Stimulated activated CD8-positive, alpha-beta memory T cell treated with anti-CD3 and anti-CD28 coated beads, Interleukin-7, amount 100 ng/mL, for 1 hour (primary cell): ENCODE results near the gene PTPRO.
"Not testable (repeated sequence)": the region's sequence is repeated elsewhere in the genome, so short reads cannot be mapped to it uniquely, and the experiment has no call there.

Experiments used
- DNase-seq, 2 donors: peaks; one replicate each; pipeline ENCODE4 v3.0.0-alpha.2; 2020; ENCODE audit warnings: low read depth in 2 of 2

PTPRO gene

DNA sequence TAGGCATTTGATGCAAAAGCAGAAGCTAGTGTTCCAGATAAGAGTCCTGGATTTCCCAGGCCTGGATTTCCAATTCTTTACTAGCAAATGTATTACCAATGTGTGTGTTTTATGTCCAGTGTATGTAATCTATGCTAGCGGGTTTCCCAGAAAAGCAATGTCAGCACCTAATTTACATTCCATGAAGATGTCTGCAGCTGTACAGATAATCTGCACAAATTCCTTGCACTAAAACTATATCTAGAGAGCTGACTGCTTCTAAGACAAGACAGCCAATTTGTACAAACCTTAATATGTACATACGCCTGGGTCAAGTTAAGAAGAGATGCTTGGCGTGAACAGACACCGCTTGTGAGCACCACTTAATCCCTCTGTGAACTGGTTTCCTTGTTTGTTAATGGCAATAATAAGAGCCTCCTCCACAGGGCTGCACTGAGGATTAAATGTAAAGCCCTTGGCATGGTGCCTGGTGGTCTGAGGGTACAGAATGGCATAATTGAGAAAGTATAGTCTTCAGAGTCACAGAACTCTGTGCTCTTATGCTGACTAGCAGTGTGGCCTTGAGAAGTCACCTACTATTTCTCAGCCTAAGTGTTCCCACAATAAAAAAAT lies 281.3 kb downstream of the PTPRO start:
- no peak for DNase-seq

- no peak for DNase-seq
Measured at GRCh38 chr12:15605881-15606590, 283.7 kb downstream of the PTPRO start.

- DNase-seq, result no peak
Measured at GRCh38 chr12:15608406-15608805, 286.1 kb downstream of the PTPRO start.

GRCh38 chr12:15608941-15609340 lies 286.6 kb downstream of the PTPRO start:
- no peak for DNase-seq

GRCh38 chr12:15613981-15614380 lies 291.7 kb downstream of the PTPRO start:
- no peak for DNase-seq

DNA sequence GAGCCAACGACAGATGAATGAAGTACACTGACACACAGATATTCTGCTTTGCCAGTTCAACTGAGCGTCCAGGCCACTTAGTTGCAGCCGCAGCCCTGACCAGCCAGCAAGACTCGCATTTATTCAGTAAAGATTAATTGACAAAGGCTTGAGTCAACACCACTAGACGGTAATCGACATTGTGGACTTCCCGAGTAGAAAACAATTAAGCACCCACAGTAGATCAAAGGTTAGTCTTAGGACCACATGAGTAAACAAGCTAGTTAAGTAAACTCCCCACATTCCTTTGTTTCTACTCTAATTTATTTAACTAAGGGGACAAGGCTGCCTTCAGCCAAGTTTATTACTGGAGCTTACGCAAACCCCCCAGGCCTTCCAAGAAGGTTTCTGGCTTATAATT lies 294.2 kb downstream of the PTPRO start:
- not testable (repeated sequence) for DNase-seq

DNA sequence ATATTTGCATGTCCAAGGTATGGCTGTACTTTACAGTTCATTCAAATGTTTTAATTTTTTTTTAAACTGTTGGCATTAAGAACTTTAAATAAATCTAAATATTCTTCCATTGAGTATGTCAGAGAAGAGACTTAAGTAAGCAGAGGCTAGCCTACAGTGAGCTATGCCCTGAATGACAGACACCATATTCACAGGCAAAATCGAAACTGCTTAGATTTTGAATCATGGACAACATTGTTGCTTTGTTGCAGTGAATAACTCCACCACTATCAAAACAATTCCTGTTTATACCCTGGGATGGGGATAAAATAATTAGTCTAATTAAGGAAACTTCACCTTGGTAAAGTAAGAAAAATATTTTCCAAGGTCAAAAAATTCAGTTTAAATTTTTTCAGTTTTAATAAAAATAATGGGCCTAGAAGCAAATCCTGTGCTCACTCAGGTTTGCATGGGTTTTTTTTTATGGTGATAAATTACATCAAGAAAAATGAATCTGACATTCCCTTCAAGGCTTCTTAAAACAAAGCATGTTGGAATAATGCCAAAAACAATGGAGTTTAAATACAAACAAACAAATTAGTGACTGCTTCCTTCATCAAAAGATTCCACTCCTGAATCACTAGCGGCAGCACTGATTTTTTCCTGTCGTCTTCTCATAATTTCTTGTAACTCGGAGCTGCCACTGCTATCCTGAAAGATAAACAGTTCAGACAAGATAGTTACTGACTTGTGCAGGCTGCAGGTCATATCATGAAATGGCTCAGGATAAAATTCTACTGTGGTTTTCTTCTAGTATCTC lies 298.6 kb downstream of the PTPRO start:
- no peak for DNase-seq

DNA sequence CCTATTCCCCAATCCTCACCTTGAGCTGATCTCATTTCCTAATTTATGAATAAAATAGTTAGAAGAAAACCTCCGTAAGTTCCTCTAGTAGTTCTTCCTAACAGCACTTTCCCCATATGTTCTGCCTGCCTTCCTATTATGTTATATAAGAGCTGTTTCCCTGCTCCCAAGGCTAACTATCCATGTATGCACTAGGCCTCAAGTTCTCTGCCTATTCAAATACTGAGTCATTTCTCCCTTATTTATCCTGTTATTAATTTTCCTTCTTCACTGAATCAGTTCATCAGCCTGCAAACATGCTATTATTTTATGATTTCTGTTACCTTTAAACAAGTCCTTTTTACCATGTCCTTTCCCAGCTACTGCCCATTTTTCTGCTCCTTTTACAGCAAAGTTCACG lies 302.8 kb downstream of the PTPRO start:
- DNase-seq, result no peak

GRCh38 chr12:15627995-15628945 lies 306.0 kb downstream of the PTPRO start:
- no peak for DNase-seq

DNA sequence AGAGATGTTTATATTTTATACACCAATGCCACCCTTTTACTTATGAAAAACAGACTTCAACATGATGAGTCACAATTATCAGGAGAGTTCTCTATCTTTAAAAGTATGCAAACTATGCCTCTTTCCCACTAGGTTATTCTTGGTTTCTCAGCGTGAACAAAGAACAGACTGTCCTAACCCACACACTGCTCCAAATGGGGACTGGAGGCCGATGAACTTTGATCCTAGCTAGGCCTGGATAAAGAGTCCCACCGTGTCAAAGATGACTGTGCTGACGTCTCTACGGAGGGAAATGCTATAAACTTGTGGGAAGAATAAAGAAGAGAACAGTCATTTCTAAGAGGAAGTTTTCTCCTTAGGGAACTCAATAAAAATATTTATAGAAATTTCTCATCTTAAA lies 306.8 kb downstream of the PTPRO start:
- DNase-seq, result no peak

GRCh38 chr12:15629761-15630160 lies 307.5 kb downstream of the PTPRO start:
- DNase-seq, result no peak

GRCh38 chr12:15631007-15631715 lies 308.9 kb downstream of the PTPRO start:
- no peak for DNase-seq

- no peak for DNase-seq
Measured at GRCh38 chr12:15632708-15633107, 310.4 kb downstream of the PTPRO start.

- no peak for DNase-seq
Measured at GRCh38 chr12:15633201-15633600, 310.9 kb downstream of the PTPRO start.

- DNase-seq, result no peak
Measured at GRCh38 chr12:15634010-15634683, 311.8 kb downstream of the PTPRO start.

DNA sequence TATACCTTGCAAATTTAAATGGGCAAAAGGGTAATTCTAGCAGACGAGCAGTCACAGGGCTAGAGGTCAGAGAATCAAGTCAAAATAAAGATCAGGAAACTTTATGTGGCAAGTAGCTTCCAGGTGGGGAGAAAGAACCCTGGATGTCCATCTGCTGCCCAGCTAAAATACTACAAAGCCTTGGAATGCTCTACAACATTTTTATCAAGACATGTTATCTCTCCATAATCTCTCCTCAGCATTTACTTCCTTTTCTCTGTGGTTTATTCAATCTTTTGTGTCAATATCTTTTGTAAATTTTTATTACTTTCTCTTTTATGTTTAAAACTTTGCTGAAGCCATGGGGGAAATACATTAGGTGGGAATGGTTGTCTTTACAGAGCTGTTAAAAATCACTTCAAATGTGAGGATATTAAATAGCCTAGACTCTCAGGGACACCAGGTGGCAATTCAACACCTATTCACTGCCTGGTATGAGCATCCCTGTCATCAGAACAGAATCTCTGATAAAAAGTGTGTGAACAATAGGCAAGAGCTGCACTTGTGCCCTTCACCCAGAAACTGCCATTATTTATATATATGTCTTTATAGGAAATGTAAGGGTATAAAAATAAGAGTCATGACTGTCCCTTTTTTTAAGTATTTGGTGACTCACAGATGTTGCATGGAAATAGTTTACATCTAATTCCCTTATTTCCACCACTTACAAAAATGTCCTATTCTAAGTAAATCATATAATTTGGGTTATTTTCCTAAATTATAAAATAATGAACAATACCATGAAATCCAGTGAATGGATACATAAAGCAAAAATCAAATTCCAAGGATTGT lies 314.0 kb downstream of the PTPRO start:
- DNase-seq, result no peak

GRCh38 chr12:15638231-15638630 lies 315.9 kb downstream of the PTPRO start:
- DNase-seq, result no peak

- DNase-seq, result no peak
Measured at GRCh38 chr12:15644700-15645099, 322.4 kb downstream of the PTPRO start.

GRCh38 chr12:15646581-15646980 lies 324.3 kb downstream of the PTPRO start:
- DNase-seq, result no peak
